OCI-M1 (cell line): Measurements from ENCODE around the gene RCOR1.

Experiments
- DNase-seq: peaks from one replicate; lab custom pipeline; 2025; lab: John Stamatoyannopoulos, UW

Gene RCOR1

DNA sequence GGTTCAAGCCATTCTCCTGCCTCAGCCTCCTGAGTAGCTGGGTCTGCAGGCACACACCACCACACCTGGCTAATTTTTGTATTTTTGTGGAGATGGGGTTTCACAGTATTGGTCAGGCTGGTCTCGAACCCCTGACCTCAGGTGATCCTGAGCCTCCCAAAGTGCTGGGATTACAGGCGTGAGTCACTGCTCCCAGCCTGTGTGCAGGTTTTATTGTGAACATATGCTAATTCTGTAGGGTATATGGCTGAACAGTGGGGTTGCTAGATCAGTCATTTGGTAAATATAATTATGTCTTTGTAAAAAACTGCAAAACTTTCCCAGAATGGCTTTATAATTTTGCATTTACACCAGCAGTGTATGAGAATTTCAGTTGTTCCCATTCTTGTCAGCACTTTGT is 85.9 kb downstream of the RCOR1 start:
- DNase-seq = no peak

DNA sequence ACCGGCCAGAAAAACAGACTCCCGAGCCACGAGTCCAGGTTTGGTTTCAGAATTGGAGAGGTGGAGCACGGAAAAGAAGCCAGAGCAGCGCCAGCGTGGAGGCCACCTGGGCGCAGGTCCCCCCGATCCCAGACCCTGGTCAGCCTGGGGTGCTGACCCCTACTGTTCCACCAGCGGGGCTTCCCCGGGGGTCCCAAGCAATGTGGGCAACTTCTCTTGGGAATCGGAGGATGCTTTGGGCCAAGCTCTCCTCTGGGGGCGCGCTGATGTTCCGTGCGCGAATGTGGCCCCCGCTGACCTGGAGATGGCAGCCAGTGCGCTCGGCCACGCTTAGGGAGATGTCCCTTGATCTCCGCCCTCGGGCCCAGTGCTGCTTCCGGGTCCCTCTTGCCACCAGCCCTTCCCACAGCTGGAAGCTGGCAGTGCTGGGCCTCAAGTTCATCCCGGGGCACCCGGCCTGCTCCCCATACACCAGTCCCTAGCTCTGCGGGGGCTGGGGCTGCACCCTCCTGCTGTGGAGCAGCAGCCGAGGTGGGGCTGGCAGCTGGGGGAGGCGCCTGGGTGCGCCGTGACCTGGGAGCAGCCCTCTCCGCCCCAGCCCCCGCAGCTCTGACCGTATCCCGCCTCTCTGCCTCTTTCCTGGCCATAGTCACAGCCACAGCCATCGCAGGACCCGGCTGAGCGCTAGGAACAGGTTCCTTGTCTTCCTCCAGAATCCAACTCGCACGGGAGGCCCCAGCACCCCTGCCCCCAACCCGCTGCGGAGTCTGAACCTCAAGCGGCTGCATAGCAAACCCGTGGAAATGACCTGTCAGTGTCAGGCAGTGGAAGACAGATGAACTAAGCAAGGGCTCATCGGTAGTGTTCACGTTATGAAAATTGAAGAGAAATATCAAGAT is 91.2 kb downstream of the RCOR1 start:
- DNase-seq = no peak

DNA sequence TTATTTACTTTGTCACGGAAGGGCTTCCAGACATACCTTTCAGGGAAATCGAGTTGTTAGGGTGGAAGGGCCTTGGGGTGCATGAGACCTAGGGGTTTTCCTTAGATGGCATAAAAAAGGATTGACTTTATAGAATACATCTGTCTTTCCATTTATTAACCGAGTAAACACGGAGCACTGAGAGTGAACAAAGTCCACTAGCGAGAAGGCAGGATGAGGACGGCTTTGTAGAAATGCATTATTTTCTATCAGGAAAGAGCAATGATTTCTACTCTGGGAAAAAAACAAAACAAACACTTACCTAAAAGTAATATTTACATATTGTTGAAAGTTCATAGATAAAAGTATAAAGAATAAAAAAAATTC is 91.8 kb downstream of the RCOR1 start:
- no peak for DNase-seq

DNA sequence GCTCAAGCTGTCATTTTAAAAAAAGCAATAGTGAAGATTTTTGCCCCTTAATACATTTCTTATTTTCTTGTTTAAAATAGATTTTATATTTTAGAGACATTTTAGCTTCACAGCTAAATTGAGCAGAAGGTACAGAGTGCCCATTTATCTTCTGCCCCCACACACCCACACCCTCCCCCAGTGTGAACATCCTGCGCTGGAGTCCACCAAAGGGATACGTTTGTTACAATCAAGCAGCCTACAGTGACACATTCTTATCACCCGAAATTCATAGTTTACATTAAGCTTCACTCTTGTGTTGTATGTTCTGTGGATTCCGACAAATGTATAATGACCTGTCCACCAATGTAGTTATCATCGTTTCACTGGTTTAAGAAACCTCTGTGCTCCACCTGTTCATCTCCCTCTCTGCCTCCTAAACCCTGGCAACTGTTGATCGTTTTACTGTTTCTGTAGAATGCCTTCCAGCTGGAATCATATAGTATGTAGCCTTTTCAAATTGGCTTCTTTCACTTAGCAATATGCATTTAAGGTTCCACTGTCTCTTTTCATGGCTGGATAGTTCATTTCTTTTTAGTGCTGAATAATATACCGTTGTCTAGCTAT is 93.8 kb downstream of the RCOR1 start:
- no peak for DNase-seq

DNA sequence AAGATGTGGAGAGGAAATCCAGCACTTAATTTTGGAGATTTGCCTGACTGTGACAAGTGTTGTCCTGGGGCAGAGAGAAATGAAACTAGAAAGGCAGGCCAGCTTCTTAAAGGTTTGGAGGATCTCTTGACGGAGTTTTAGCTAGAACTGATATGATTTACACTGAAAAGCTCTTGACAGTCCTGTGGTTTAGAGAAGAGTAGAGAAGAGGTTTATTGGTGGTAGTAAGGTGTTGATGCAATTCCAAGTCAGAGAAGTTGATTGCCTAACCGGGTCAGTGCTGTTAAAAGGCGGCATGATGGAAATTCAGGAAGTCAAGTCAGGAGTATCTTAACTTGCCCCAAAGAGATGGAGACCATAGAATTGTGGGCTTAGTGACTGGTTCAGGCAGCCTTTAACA is 95.8 kb downstream of the RCOR1 start:
- DNase-seq = peak; percentile 59

DNA sequence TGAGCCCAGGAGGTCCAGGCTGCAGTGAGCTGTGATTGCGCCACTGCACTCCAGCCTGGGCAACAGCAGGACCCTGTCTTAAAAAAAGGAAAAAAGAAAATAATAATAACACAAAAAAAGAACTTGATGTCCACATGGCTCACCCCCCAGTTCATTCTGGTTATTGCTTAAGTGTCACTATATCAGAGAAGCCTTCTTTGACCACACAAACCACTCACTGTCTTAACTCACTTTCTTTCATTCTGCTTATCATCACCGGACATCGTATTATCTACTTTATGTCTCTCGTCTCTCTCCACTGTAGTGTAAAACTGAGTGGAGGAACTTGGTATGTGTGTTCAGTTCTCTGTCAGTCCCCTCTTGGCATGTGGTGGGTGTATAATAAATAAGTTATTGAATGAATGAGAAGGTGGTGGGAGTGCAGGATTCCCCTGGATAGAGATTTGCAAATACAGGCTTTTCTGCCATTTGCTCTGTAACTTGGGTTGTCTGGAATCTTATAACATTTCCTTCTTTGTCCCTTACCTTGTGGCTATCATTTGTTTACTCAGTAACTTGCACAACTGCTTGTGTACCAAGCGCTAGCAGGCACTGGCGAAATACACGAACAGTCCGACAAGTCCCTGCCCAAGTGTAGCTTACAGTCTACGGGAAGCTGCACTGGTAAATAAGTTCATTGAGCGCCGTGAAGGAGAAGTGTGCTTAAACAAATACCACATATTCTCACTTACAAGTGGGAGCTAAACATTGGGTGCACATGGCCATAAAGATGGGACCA is 98.2 kb downstream of the RCOR1 start:
- peak; percentile 92 for DNase-seq

DNA sequence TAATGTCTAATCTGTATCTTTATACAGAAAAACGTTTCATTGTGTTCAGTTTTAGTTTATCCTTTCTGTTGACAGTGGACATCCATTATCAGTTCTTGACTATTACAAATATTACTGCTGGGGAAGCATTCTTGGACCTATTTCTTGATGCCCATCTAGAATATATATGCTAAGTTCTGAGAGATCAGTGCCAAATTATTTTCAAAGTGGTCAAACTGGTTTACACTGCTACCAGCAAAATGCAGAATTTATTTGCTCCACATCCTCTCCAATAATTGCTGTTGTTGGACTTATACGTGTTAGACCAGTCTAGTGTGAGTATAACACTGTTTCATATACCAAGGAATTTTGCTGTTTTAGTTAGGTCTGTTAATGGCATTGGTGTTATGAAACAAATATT is 99.3 kb downstream of the RCOR1 start:
- no peak for DNase-seq

DNA sequence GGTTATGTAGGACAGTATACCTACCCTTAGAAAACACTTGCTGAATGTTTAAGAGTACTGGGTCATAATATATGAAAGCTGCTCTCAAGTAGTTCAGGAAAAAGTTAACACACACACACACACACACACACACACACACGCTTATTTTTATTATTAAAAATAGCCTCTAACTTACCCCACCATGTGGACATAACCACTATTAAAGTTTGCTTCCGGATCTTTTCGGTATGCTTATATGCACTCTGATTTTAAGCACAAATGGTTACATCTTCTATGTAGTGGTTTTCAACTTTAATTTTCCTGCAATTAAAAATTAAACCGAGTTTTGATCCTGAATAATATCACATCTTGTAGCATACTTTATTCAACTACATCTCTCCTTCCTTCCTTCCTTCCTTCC is 99.9 kb downstream of the RCOR1 start:
- DNase-seq = no peak

DNA sequence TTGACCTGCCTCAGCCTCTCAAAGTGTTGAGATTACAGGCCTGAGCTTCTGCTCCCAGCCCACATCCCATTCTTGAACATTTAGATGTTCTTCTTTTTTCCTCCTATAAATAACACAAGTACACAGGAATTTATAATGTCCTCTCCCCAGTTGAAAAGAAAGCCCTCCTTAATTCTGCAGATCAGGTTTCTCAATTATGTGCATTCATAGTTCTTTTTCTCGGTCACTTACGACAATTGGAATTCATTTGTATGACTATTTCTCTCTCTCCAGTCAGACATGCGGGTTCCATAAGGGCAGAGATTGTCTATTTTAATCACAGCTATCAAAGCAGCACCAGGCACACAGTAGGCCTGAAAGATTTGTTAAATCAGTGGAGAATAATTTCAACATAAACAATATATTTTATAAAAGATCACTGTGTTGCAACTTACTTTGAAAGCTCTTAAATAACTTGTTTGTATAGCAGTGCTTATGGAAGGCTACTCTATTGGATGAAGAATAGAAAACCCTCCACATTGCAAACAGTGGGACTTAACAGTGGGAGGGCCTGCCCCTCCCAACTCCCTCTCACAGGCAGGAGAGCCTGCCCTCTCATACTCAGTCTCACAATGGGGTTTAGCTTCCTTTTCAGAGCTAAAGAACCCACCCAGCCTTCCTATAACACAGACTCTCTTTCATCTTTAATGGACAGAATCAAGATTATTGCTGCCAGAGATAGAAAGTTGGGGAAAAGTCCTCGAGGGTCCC is 100.7 kb downstream of the RCOR1 start:
- DNase-seq = peak; percentile 28

DNA sequence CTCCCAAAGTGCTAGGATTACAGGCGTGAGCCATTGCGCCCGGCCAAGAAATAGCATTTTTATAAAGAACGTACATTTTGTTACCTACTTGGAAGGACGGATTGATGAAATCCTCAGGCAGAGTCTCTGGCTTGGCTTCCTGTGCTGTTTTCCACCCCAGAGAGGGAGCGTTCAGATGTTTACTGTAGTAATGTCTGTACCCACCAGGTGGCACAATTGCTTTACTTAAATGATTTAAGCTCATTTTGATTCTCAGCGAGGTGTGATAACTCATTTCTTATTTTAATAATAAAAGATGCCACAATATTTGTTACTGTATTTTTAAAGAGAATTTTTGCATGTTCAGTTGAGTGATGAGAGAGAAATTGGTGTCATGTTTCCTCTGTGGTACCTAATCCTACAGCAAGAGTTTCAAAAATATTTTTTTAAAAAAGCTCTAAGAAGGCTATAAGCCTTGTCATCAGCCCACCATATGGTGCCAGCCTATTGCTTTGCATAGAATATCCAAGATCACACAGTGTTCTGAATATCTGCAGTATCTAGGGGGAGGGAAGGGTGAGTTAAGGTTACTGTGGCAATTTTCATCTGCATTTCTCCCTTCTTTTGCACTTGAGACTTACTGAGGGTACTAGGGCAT is 102.2 kb downstream of the RCOR1 start:
- DNase-seq = peak; percentile 84

DNA sequence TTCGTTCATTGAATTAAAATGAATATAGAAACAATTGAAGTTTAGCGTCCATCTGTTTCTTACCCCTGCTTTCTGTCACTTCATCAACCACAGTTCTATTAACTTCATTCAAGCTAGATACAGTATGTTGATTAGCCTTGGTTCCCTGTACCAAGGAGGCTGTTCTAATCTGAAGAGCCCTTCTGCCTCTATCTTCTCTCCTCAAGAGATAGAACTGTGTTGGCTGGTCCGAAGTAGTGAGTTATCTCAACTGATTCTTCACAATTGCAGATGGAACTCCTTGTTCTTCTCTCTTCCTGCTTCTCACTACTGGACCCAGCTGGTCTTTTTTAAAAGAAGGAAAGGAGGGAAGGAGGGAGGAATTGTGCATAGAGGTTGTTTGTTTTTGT is 102.7 kb downstream of the RCOR1 start:
- peak; percentile 53 for DNase-seq

DNA sequence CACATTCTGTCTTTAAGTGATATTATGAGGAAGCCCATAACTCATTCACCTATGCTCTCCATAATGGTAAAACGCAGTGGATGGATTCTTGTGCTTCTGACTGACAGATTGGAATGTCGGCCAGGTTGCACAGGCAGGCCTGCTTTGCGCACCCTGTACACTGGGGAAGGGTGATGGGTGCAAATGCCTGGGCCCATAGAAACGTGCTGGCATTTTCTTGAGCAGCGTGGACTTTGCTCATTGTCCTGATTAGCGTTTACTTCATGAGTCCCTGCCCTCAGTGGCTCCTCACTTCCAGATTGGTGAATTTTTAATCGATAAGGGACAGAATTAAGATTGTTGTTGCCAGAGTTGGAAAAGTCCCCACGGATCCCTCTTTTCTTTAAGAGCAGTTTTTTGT is 103.9 kb downstream of the RCOR1 start:
- DNase-seq = no peak

DNA sequence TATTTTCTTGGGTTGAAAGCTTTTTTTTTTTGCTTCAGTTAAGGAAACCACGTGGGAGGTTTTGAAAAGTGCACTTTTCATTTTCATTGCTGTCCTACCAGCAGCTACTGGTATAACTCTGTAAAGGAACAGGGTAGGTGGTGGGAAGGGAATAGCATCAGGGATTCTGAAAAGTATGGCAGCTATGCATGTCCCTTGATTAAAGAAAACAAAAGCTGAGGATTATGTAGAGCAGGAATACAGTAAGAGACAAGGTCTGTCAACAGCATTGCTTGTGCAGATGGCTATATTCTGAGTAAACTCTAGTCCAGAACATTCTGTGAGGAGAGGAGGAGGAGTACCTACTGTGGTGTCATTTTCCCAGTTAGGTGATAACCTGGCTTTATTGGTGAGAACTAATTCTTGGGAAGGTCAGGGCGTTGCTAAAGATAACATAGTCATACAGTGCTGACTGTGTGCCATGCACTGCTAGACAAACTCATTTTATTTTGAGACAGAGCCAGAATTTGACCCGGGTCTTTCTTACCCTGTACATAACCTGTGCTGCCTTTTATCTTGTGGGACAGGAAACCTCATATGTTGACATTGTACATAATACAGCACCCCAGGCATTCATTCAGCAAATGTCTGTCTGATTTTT is 104.5 kb downstream of the RCOR1 start:
- DNase-seq = peak; percentile 7

DNA sequence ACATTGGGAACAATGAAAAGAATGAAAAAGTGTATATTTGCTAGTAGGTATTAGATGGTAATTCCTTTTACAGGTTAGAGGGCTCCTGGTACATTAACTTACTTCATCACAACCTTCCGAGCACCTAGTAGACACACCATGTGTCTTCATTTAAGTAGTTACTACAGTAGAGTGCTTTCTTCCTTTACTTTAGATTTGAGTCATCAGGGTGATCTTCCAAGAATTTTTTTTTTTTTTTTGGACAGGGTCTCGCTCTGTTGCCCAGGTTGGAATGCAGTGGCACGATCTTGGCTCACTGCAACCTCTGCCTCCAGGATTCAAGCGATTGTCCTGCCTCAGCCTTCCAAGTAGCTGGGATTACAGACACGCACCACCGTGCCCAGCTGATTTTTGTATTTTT is 105.1 kb downstream of the RCOR1 start:
- no peak for DNase-seq

DNA sequence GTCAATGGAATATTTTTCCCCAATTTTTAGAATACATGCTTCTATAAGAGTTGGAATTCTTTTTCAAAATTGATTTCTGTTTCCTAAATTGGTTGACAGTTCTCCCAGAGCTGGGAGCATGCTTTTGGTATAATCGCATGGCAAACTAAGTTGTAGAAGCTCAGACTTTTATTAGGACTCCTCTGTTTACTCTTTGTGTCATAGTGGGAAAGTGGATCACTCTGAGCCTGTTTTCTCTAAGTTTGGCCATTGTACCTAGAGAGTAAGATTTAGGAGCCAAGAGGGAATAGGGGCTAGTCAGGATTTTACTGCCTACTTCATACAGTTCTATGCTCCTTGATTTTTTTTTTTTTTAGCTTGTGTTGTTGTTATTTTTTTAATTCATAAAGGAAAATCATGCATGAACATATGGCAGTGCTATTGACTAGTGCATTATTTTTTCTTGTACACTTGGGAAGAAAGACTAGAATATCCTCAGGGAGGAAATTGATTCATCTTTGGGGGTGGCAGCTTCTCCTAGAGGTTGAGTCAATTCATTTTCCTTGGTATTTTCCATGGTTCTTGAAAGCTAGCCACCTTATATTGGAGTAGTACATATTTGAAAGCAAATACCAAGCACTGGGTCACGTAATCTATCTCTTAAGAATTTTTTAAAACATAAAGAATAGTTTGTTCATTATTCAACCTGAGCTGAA is 107.1 kb downstream of the RCOR1 start:
- DNase-seq = no peak

DNA sequence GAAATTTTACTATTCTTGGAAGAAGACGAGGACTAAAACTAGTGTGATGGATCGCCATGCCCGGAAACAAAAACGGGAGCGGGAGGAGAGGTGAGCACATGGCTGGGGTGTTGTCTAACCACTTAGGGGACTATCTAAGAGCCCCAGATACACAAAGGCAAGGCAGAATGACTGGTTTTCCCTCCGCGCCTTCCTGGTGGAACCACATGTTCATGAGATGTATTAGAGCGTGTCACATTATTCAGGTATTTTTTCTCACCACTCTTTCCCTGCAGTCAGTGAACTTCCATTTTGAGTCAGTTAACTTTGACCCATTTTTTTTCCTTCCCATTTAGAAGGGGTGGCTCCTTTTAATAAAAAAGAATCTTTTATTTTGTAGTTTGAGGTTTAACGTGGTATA is 116.0 kb downstream of the RCOR1 start:
- DNase-seq = no peak

DNA sequence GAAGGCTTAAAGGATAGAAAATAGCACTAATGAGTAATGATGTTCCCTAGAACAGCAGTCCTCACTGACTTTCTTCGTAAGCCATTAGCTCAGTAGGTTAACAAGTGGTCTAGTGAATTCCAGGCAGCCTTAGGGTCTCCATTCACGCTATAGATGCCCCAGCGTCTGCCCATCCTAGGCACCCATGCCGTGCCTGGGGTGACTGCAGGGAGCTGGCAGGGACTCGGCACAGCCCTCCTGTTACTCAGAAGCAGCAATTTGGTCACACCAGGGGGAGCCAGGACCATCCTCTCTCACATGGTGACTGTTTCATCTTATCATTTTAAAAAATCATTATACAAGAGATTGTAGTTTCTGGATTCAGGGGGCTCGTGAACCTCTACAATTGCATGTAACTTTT is 118.8 kb downstream of the RCOR1 start:
- no peak for DNase-seq

DNA sequence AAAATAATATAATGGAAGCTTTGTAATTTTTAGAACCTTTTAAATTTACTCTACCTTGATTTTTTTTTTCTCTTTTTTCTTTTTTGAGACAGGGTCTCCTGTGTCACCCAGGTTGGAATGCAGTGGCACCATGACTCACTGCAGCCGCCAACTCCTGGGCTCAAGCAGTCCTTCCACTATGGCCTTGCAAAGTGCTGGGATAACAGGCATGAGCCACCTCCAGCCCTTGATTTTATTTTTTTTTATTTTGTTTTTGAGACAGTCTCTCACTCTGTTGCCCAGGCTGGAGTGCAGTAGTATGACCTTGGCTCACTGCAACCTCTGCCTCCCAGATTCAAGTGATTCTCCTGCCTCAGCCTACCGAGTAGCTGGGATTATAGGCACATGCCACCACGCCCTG is 119.5 kb downstream of the RCOR1 start:
- no peak for DNase-seq

DNA sequence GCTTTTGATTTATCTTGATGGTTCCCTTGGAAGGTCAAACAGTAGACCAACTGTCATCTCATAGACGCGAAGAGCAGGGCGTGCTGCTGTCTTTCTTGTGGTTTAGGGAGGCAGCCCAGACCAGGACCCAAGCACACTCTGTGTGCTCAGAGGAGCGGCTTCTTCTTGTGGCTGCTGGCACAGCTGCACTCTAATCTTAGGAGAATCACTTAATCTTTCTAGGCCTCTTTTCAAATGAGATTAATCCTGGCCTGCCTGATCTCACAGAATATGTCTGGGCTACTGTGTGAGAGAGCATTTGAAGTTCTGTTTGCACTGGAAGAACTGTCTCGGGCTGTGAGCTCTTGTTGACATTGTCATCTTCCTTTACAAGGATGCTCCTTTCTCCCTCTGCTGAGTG is 124.8 kb downstream of the RCOR1 start:
- DNase-seq = peak; percentile 91

DNA sequence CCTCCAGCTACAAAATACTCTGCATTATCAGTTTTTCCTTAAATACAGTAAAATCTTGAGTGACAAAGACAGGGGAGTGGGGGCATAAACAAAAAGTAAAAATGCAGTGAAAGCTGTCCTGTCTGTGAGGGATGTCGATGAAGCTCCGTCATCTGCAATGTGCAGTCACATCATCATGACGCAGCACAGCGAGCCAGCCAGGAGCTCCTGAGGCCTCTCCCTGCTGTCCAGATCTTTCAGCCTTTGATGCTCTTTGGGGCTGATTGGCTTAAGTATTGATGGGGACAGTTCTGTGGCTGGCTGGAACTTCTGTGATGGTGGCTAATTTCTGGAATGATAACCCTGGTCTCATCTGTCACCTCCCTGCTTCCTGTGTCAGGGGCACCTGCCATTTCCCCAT is 130.2 kb downstream of the RCOR1 start:
- DNase-seq = no peak

DNA sequence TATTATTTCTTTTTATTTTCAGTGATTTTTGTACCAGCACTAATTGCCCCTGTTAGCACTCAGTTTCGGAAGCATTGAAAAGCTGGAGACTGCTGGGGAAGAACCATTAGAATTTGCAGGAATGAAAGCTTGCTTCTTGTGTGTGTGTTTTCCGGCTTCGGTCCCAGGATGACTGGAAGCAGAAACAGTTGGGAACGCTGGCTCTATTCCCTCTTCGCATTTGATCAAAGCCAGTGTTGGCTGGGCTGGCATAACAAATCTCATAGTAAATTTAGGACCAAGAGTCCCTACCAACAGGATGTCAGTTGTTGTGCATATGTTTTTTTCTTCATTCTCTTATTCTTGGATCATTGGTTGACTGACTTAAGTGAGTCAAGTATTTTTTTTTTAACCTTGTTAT is 131.2 kb downstream of the RCOR1 start:
- no peak for DNase-seq
